A549 (cell line): ENCODE data around the gene PLK5.

Experiments
- CHD2 ChIP-seq: fragments of 150-350 bp; IDR thresholded peaks from 2 replicates; pipeline ENCODE4 v1.6.1; 2014; ENCODE audit warnings: low read length; ENCODE audit not compliant: partially characterized antibody
- HOXA7 ChIP-seq: fragments of 250-450 bp; sonication (Bioruptor Pico); IDR thresholded peaks from 2 replicates; pipeline ENCODE4 v1.5.0; 2020; ENCODE audit warnings: mild to moderate bottlenecking, moderate library complexity
- MAX ChIP-seq: IDR thresholded peaks from 2 replicates; pipeline ENCODE4 v1.6.1; 2012
- NPAS2 ChIP-seq: fragments of 250-450 bp; sonication (Bioruptor Pico); IDR thresholded peaks from 2 replicates; pipeline ENCODE4 v1.8.0; 2022; ENCODE audit warnings: mild to moderate bottlenecking, moderate library complexity, borderline replicate concordance
- POLR2A ChIP-seq: IDR thresholded peaks from 2 replicates; pipeline ENCODE4 v1.6.1; 2012; ENCODE audit warnings: mild to moderate bottlenecking, low read length
- RCOR1 ChIP-seq: fragments of 150-350 bp; IDR thresholded peaks from 2 replicates; pipeline ENCODE4 v1.6.1; 2014; ENCODE audit warnings: antibody characterized with exemption, low read length, low read depth
- SMC3 ChIP-seq: fragments of >200 bp; sonication (Bioruptor Twin); formaldehyde crosslinking; IDR thresholded peaks from 3 replicates; pipeline ENCODE4 v1.6.1; 2018; ENCODE audit warnings: inconsistent platforms
- TF ChIP-seq, protein P1 (sequence below): fragments of >200 bp; sonication (Bioruptor Twin); formaldehyde crosslinking; IDR thresholded peaks from 3 replicates; pipeline ENCODE4 v1.5.1; 2016
- TF ChIP-seq, protein P2 (sequence below): fragments of 200-600 bp; sonication (generic); IDR thresholded peaks from 2 replicates; pipeline ENCODE4 v1.6.1; 2016; ENCODE audit warnings: antibody characterized with exemption, mild to moderate bottlenecking, moderate library complexity

GRCh38 chr19:1510442-1510806 lies 13.5 kb upstream of the PLK5 start:
- TF ChIP-seq HOXA7 (CRISPR knock-in tag) (no peak), POLR2A (no peak), RCOR1 (no peak), CHD2 (no peak), SMC3 (no peak), NPAS2 (CRISPR knock-in tag) (no peak), MAX (no peak)
- TF ChIP-seq, protein P1, sequence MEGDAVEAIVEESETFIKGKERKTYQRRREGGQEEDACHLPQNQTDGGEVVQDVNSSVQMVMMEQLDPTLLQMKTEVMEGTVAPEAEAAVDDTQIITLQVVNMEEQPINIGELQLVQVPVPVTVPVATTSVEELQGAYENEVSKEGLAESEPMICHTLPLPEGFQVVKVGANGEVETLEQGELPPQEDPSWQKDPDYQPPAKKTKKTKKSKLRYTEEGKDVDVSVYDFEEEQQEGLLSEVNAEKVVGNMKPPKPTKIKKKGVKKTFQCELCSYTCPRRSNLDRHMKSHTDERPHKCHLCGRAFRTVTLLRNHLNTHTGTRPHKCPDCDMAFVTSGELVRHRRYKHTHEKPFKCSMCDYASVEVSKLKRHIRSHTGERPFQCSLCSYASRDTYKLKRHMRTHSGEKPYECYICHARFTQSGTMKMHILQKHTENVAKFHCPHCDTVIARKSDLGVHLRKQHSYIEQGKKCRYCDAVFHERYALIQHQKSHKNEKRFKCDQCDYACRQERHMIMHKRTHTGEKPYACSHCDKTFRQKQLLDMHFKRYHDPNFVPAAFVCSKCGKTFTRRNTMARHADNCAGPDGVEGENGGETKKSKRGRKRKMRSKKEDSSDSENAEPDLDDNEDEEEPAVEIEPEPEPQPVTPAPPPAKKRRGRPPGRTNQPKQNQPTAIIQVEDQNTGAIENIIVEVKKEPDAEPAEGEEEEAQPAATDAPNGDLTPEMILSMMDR = no peak
- TF ChIP-seq, protein P2, sequence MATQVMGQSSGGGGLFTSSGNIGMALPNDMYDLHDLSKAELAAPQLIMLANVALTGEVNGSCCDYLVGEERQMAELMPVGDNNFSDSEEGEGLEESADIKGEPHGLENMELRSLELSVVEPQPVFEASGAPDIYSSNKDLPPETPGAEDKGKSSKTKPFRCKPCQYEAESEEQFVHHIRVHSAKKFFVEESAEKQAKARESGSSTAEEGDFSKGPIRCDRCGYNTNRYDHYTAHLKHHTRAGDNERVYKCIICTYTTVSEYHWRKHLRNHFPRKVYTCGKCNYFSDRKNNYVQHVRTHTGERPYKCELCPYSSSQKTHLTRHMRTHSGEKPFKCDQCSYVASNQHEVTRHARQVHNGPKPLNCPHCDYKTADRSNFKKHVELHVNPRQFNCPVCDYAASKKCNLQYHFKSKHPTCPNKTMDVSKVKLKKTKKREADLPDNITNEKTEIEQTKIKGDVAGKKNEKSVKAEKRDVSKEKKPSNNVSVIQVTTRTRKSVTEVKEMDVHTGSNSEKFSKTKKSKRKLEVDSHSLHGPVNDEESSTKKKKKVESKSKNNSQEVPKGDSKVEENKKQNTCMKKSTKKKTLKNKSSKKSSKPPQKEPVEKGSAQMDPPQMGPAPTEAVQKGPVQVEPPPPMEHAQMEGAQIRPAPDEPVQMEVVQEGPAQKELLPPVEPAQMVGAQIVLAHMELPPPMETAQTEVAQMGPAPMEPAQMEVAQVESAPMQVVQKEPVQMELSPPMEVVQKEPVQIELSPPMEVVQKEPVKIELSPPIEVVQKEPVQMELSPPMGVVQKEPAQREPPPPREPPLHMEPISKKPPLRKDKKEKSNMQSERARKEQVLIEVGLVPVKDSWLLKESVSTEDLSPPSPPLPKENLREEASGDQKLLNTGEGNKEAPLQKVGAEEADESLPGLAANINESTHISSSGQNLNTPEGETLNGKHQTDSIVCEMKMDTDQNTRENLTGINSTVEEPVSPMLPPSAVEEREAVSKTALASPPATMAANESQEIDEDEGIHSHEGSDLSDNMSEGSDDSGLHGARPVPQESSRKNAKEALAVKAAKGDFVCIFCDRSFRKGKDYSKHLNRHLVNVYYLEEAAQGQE = no peak
